Body of pancreas (tissue), 4 donors: ENCODE measurements around the gene IL37.

Source experiments
- POLR2A ChIP-seq, 3 donors: fragments of 450-650 bp; IDR thresholded peaks; one replicate each; pipeline ENCODE4 v1.6.1; 2016; ENCODE audit warnings: antibody characterized with exemption in 3 of 3, mild to moderate bottlenecking in 2 of 3
- TF ChIP-seq, protein P1 (sequence below), 7 experiments: fragments of 450-650 bp in 4 of 7; fragments of 200-600 bp in 3 of 7; sonication (generic) in 3 of 7; IDR thresholded peaks; one replicate each; pipeline ENCODE4 v1.5.1; 2016 to 2019; ENCODE audit warnings: antibody characterized with exemption in 7 of 7

DNA sequence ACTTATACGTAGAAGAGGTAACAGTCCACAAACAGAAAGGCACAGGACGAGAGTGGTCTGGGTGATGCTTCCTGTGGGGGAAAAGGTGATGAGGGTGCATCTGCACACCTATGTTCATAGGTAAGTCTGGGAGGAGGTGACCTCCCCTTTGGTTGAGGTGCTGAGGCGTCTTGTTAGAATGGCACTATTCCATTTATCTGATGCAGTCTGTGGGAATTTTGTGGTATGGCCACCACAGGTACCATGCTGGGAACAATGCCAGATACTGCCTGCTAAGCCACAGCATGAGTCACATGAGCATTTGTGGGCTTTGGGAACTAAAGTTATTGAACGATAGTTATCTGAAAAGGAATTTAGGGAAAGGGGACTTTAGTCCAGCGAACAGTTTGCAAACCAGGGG lies 27.9 kb downstream of the IL37 start:
- TF ChIP-seq, protein P1, sequence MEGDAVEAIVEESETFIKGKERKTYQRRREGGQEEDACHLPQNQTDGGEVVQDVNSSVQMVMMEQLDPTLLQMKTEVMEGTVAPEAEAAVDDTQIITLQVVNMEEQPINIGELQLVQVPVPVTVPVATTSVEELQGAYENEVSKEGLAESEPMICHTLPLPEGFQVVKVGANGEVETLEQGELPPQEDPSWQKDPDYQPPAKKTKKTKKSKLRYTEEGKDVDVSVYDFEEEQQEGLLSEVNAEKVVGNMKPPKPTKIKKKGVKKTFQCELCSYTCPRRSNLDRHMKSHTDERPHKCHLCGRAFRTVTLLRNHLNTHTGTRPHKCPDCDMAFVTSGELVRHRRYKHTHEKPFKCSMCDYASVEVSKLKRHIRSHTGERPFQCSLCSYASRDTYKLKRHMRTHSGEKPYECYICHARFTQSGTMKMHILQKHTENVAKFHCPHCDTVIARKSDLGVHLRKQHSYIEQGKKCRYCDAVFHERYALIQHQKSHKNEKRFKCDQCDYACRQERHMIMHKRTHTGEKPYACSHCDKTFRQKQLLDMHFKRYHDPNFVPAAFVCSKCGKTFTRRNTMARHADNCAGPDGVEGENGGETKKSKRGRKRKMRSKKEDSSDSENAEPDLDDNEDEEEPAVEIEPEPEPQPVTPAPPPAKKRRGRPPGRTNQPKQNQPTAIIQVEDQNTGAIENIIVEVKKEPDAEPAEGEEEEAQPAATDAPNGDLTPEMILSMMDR (IDR thresholded peaks at IDR 0.05) = no peak
- no peak for TF ChIP-seq POLR2A (IDR thresholded peaks at IDR 0.05)
